ENCODE measurements around the gene CKLF.

CKLF gene

GRCh38 chr16:66517586-66518263 is 34.7 kb upstream of the CKLF start:
- DNase-seq (ENCODE audit: low spot score), result no peak

DNA sequence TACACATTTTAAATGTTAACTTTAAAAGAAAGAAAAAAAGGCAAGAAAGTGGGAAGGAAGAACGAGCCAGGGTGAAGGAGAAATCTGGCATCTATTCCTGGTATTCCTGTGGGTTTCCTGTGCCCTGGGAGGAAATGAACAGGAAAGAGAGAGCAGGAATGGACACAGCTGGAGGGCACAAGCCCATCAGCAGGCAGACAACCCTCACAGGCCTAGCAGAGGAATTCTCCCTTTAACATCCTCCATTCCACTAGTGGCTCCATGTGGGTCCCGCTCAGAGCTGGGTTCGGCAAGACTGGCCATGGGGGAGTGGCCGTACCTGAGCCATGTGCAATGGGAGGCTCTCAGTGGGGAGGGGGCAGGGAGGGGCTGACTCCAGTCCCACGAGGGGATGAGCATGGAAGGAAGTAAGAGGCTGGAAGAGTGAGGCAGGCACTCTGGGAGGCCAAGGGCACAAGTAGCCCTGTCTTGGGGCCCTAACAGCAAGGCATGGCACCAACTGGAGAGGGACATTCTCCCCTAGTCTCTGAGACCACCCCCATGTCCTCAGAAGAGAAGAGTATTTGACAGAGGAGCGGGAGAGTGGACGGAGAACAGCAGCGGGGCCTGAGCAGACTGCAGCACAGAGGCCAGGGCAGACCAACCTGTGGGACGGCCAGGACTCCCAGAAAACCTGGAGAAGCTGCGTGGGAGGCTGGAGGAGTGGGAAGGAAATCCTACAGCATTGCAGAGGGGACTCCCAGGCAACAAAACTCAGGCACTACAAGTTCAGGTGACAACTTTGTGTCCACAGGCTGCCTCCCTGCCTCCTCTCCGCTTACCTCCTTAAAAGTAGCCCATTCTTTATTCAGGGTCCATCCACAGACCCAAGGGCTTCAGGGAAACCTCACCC is 32.6 kb upstream of the CKLF start:
- DNase-seq (ENCODE audit: low spot score), result no peak

DNA sequence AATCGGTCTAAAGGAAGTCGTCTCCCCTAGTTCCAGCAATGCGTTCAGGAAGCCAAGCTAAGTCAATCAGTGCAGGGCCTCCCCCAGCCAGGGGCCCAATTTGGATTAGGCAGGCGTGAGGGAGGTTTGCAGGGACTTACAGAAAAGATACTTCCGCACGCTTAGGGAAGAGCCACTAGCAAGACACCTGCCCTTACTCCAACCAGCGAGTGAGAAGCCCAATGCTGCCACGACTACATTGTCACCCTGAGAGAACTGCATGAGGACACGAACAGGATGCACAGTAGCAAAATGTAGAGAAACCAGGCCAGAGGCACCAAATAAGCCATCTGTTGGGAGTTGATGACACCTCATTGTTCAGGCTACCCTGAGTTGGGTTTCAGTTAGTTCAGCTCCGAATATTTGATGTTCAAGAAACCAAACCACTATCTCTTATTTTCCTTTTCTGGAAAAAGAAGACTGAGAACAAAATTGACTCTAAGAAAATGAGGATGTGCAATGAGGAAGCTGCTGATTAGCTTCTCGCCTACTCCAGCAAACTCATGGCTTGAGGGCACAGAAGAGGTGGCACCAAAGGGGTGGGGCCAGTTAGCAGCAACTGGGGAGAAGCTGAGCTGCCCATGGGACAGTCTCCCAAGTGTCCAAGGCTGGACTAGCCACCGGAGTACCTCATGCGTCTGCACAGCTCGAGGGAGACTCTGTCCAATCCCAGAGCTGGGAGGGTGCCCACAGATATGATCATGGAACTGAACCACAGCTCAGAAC is 31.8 kb upstream of the CKLF start:
- DNase-seq (ENCODE audit: low spot score), result no peak

DNA sequence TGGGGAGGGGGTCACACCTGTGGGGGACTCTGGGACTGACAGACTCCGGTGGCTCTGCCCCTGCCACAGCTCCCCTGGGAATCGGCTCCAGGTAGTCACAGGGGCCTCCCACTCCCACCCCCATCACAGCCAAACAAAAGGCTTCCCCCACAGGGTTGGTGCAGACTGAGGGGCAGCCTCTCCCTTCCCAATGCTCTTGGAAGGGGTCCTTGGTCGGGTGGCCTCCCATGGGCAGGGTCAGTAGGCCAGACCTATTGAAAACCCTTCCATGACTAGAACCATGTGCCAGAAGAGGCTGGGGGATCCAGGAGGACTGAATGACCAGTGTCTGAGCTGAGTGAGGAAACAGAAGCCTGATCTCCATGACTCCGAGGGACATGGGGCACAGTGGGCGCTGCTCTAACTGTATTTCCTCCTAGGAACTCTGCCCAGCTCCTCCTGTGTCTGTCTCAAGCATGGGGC is 31.1 kb upstream of the CKLF start:
- no peak for DNase-seq (ENCODE audit: low spot score)

GRCh38 chr16:66521951-66522771 is 30.2 kb upstream of the CKLF start:
- DNase-seq (ENCODE audit: low spot score), result no peak

- no peak for DNase-seq (ENCODE audit: low spot score)
These were observed 29.4 kb upstream of the CKLF start for GRCh38 chr16:66522816-66523590.

- no peak for DNase-seq (ENCODE audit: low spot score)
These were observed 28.5 kb upstream of the CKLF start for GRCh38 chr16:66523861-66524354.

- no peak for DNase-seq (ENCODE audit: low spot score)
These were observed 27.7 kb upstream of the CKLF start for GRCh38 chr16:66524601-66525164.

DNA sequence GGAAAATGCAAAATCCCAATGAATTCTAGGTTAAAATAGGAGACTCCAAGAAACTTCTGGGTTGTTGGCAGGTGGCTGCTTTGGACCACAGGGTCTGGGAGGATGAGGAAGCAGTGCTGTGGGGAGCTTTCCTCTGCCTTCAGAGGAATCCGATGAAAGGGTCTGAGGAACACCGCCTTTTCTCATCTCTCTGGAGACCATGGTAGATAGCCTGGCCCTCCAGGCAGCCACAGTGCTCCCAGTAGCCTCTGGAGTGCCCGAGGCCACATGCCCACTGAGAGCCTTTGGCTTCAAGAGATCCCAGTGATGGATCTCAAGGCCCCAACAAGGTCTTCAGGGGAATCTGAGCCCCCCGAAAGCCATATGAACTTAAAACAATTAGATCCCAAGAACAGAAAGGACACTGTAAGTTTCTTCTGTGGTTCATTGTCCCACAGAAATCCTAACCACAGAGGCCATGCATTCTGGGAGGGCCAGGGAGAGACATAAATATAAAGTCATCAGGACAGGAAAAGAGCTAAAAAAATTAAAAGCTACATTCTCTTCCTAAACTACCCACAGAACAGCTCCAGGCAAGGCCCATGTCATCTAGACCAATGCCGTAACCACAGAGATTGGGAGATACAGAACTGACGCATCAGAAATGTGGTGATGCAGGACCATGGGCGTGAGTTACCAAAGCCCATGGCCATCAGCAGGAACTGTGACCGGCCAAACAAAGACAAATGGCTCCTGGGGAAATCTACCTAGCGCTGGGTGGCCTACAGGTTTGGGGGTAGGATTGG is 26.8 kb upstream of the CKLF start:
- DNase-seq (ENCODE audit: low spot score), result no peak

- DNase-seq (ENCODE audit: low spot score), result no peak
These were observed 24.1 kb upstream of the CKLF start for GRCh38 chr16:66528294-66528693.

- DNase-seq (ENCODE audit: low spot score), result no peak
These were observed 22.9 kb upstream of the CKLF start for GRCh38 chr16:66529475-66529874.

- DNase-seq (ENCODE audit: low spot score), result no peak
These were observed 18.0 kb upstream of the CKLF start for GRCh38 chr16:66534376-66534799.

DNA sequence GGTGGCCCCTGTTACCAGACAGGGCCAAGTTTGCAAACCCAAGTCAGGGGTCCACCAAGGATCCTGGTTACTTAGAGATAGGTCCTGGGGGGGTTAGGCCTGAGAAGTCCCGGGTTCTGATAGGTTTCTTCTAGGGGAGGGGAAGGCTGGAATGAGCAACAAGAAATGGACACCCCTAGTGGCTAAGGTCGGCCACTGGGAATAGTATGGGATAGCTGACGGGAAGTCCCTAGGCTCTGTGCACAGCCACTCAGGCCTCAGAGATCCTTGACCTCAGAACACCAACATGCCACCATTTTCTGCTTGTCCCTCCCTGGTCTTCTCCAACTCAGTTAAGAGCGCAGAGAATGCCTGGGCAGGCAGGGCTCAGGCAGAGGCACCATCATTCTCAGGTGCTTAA is 15.9 kb upstream of the CKLF start:
- DNase-seq (ENCODE audit: low spot score), result no peak

- no peak for DNase-seq (ENCODE audit: low spot score)
These were observed 15.1 kb upstream of the CKLF start for GRCh38 chr16:66537236-66537635.

DNA sequence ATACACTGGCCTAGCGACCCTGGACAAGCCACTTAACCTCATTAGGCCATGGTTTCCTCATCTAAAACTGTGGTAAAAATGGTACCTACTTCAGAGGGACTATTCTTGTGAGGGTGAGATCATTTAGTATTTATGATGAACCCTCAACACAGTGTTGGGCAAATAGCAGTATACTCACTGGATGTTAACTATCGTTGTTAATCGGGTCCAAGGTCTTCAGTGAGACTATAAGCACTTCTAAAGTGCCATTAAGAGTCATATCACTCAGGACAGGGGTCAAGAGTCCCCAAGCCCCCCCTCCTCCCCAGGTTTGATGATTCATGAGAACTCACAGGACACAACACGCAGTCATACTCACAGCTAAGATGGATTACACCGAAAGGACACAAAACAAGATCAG is 13.5 kb upstream of the CKLF start:
- no peak for DNase-seq (ENCODE audit: low spot score)

GRCh38 chr16:66539623-66540469 is 12.5 kb upstream of the CKLF start:
- DNase-seq (ENCODE audit: low spot score), result no peak

DNA sequence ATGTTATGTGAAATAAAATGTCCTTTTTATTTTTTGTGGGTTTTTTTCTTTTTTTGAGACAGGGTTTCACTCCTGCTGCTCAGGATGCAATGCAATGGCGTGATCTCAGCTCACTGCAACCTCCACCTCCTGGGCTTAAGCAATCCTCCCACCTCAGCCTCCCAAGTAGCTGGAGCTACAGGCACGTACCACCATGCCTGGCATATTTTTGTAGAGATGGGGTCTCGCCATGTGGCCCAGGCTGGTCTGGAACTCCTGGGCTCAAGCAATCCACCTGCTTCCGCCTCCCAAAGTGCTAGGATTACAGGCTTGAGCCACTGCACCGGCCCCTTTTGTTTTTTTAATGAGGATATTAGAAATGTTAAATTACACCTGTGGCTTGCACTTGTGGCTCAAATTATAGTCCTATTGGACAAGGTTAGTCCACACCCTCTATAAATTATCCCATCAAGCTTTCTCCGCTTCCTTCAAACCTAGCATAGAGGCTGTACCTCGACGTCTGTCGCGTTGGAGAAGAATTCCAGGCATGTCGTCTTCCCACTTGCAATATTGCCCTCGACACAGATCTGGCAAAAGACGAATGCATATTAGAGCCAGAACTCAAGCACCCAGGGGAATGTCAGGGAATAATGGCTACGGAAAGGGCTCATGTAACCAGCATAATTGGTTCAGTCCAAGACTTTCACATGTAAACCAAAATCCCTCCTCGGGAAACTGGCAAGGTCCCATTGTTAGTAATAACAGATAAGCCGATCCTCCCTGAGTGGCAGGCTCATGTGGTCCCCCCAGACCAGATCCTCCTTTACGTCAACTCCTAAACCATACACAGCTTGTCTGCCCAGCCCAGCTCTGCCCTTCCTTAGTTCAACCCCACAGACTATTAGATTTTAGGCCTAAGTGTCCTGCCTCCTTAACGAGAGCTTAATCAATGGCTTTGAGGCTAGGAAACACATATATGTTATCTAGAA is 10.7 kb upstream of the CKLF start:
- DNase-seq (ENCODE audit: low spot score), result no peak
